Panc1 (cell line): ENCODE data around the gene ATIC. TPM values are rescaled to one million over a fixed set of nuclear protein-coding genes. Genes with fewer than 3 reads are reported as not detected.

ENCODE experiments used
- ATAC-seq: fragments of 200-7000 bp; cut with Tn5 transposase; 2 replicates; pipeline ENCODE4 v1.9.1; 2020; ENCODE audit warnings: mild to moderate bottlenecking, moderate library complexity
- BruUV-seq: library from RNA; stranded (reverse); fragments of 400-500 nt; replicated peaks from 2 replicates; lab custom pipeline; 2021; lab: Mats Ljungman, UMichigan
- CTCF ChIA-PET: fragments of 300-600 bp; sonication (Branson Sonifier 250); formaldehyde crosslinking; loops from one replicate; lab custom pipeline; 2022; ENCODE audit warnings: antibody characterized with exemption; lab: Charles Lee
- POLR2A ChIA-PET: fragments of 300-600 bp; sonication (Branson Sonifier 250); formaldehyde crosslinking; loops from one replicate; lab custom pipeline; 2022; ENCODE audit warnings: antibody characterized with exemption; lab: Charles Lee
- DNase-seq: peaks from one replicate; pipeline ENCODE4 v3.0.0-alpha.2; 2010; ENCODE audit warnings: low read depth, low spot score
- H3K27ac ChIP-seq: 2 replicates; pipeline ENCODE4 v1.5.1; 2011; ENCODE audit warnings: mild to moderate bottlenecking, low read length, inconsistent platforms
- H3K27me3 ChIP-seq: fragments of 200-500 bp; sonication (Bioruptor generic); 2 replicates; pipeline ENCODE4 v1.6.0; 2014; ENCODE audit warnings: low read length, inconsistent platforms; ENCODE audit not compliant: control insufficient read depth, insufficient read depth
- H3K36me3 ChIP-seq: fragments of 200-500 bp; sonication (Bioruptor generic); 2 replicates; pipeline ENCODE4 v1.5.1; 2014; ENCODE audit warnings: inconsistent platforms, mild to moderate bottlenecking, low read length, moderate library complexity; ENCODE audit not compliant: control insufficient read depth, insufficient read depth
- H3K4me1 ChIP-seq: 2 replicates; pipeline ENCODE4 v1.5.1; 2011; ENCODE audit warnings: inconsistent platforms, mild to moderate bottlenecking, low read length, moderate library complexity; ENCODE audit not compliant: control insufficient read depth, insufficient read depth
- H3K4me3 ChIP-seq, 2 experiments: 2 replicates each; pipeline ENCODE4 v1.5.1; 2011 to 2012; ENCODE audit warnings: low read depth in 2 of 2, low read length in 2 of 2, mild to moderate bottlenecking in 2 of 2, inconsistent platforms in 1 of 2, moderate library complexity in 1 of 2
- H3K9me3 ChIP-seq: fragments of 200-500 bp; sonication (Bioruptor generic); 2 replicates; pipeline ENCODE4 v1.5.1; 2014; ENCODE audit warnings: low read depth, mild to moderate bottlenecking, inconsistent platforms, low read length, moderate library complexity; ENCODE audit not compliant: control insufficient read depth, insufficient read depth
- CTCF ChIP-seq: fragments of 450-650 bp; IDR thresholded peaks from 2 replicates; pipeline ENCODE4 v1.5.1; 2017; ENCODE audit warnings: mild to moderate bottlenecking
- POLR2AphosphoS5 ChIP-seq: IDR thresholded peaks from 2 replicates; pipeline ENCODE4 v1.6.1; 2012; ENCODE audit warnings: mild to moderate bottlenecking, low read depth, low read length, moderate library complexity
- REST ChIP-seq, 2 experiments: IDR thresholded peaks; 2 replicates each; pipeline ENCODE4 v1.6.1; 2011 to 2012; ENCODE audit warnings: low read depth in 2 of 2, control low read depth in 1 of 2, low read length in 1 of 2, mild to moderate bottlenecking in 1 of 2, moderate library complexity in 1 of 2; ENCODE audit not compliant: insufficient read depth in 1 of 2
- SIN3A ChIP-seq: IDR thresholded peaks from 2 replicates; pipeline ENCODE4 v1.6.1; 2012; ENCODE audit warnings: low read depth, mild to moderate bottlenecking, low read length, moderate library complexity, borderline replicate concordance; ENCODE audit not compliant: insufficient read depth
- TCF7L2 ChIP-seq: IDR thresholded peaks from 2 replicates; pipeline ENCODE4 v1.6.1; 2011; ENCODE audit warnings: mild to moderate bottlenecking, low read depth, low read length, inconsistent platforms
- in situ Hi-C: cut with HindIII; loops from 2 replicates; pipeline ENCODE4 v1.10.0; 2016; ENCODE audit warnings: low sequenced_read_pairs, low pct_unique_long_range_greater_than_20kb
- intact Hi-C: fragments of 100-400 bp; cut with micrococcal nuclease; formaldehyde crosslinking; loops from one replicate; pipeline ENCODE4 v1.10.0; 2022; ENCODE audit not compliant: unreplicated experiment
- total RNA-seq: library from RNA; stranded (reverse); gene quantifications from one replicate; pipeline ENCODE4 v1.2.1, GENCODE V29; 2021; ENCODE audit not compliant: unreplicated experiment

The ATIC gene
- total RNA-seq, 1 experiment from 2014 or later, result 223 TPM

GRCh38 chr2:215357660-215358059, 45.8 kb downstream of the ATIC start:
- H3K9me3 ChIP-seq, result no peaks in the 10 kb centered on the region
- ATAC-seq (no peak), DNase-seq (no peak)
- no TSS peak for BruUV-seq
- H3K27me3 ChIP-seq, result no peaks in the 10 kb centered on the region
- no peak overlapping the region for H3K4me3 ChIP-seq
- no peak overlapping the region for H3K27ac ChIP-seq
- H3K4me1 ChIP-seq, result no peaks in the 10 kb centered on the region
- TF ChIP-seq TCF7L2, result no peak
- no peak for TF ChIP-seq REST (IDR thresholded peaks at IDR 0.05; ENCODE audit: insufficient read depth in 1 of 2, low read depth in 2 of 2, low read length in 1 of 2)
- TF ChIP-seq POLR2AphosphoS5, result no peak
- no peak for TF ChIP-seq CTCF
- no peak for TF ChIP-seq SIN3A
- ChIA-PET POLR2A (no interaction called here), CTCF (no interaction called here)
- H3K36me3 ChIP-seq, result no peaks in the 10 kb centered on the region
- in situ Hi-C loops (no loop called here), intact Hi-C loops (no loop called here)

- POLR2A ChIA-PET, result no interaction called here
- BruUV-seq, result no TSS peak
- Histone ChIP-seq H3K4me3 (no peak overlapping the region), H3K27me3 (no peaks in the 10 kb centered on the region), H3K36me3 (no peaks in the 10 kb centered on the region), H3K9me3 (no peaks in the 10 kb centered on the region), H3K27ac (no peak overlapping the region), H3K4me1 (no peaks in the 10 kb centered on the region)
- in situ Hi-C loops, result no loop called here
- no peak for DNase-seq
- CTCF ChIA-PET, result no interaction called here
- intact Hi-C loops, result no loop called here
- ATAC-seq, result no peak
- TF ChIP-seq TCF7L2 (no peak), SIN3A (no peak), POLR2AphosphoS5 (no peak), CTCF (no peak), REST (IDR thresholded peaks at IDR 0.05; ENCODE audit: insufficient read depth in 1 of 2, low read depth in 2 of 2, low read length in 1 of 2) (no peak)
Measured at GRCh38 chr2:215358312-215358845, 46.5 kb downstream of the ATIC start.
